HUDEP-2 (cell line): ENCODE results near the gene SERF2.
"Not testable (repeated sequence)": the region's sequence is repeated elsewhere in the genome, so short reads cannot be mapped to it uniquely, and the experiment has no call there.

Experiments
- DNase-seq, 76 experiments: peaks; one replicate each; lab custom pipeline; 2025; ENCODE audit not compliant: unreplicated experiment in 76 of 76; lab: John Stamatoyannopoulos, UW

Gene SERF2

DNA sequence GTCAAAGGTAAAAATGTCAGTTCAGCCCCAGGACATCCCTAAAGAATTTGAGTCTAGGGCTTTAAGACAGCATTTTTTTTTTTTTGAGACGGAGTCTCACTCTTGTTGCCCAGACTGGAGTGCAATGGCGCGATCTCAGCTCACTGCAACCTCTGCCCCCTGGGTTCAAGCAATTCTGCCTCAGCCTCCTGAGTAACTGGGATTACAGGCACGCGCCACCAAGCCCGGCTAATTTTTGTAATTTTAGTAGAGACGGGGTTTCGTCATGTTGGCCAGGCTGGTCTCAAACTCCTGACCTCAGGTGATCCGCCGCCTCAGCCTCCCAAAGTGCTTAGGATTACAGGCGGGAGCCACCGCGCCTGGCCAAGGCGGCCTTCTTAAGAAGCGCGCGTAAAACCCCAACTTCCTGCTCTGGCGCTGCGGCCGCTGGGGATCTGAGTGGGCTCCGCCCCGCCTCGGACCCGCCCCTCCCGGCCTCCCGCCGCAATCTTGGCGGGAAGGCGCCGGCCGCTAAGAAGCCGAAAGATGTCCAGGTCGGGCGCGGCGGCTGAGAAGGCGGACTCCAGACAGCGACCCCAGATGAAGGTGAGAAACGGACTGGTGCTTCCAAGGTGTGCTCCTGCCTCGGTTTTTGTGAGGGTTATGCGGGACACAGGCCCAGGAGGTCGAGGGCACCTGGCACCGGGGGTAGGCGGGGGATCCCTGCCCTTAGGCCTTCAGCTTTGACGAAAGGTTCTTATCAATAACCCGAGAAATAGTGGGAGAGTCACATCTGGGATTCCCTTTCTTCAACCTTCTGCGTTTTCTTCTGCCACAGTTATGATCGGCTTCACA is 34.6 kb downstream of the SERF2 start, which contains the start of gene WDR76:
TSS of gene WDR76 (plus strand) at position 495 of the 834 bp plus-strand sequence. CDS start at position 526, 31 bp downstream.
- DNase-seq, result peak in 72 of 76 experiments; percentile 15 to 86 (median 72)

GRCh38 chr15:43828061-43828657 is 36.0 kb downstream of the SERF2 start:
- no peak for DNase-seq

- DNase-seq, result not testable (repeated sequence)
Measured at GRCh38 chr15:43829951-43830540, 37.9 kb downstream of the SERF2 start.

- not testable (repeated sequence) for DNase-seq
Measured at GRCh38 chr15:43830691-43831275, 38.7 kb downstream of the SERF2 start.

- DNase-seq, result not testable (repeated sequence)
Measured at GRCh38 chr15:43831519-43832052, 39.5 kb downstream of the SERF2 start.

DNA sequence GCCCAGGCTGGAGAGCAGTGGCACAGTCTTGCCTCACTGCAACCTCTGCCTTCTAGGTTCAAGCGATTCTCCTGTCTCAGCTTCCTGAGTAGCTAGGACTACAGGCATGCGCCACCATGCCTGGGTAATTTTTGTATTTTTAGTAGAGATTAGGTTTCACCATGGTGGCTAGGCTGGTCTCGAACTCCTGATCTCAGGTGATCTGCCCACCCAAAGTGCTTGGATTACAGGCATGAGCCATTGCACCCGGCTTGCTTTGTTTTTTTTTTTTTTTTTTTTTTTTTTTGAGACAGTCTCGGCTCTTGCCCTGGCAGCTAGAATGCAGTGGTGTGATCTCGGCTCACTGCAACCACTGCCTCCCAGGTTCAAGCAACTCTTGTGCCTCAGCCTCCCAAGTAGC is 40.4 kb downstream of the SERF2 start:
- DNase-seq, result not testable (repeated sequence)

GRCh38 chr15:43845421-43845820 is 53.3 kb downstream of the SERF2 start:
- no peak for DNase-seq
